Amygdala (tissue), 56 donors: Measurements from ENCODE around the gene LGI4.

ENCODE experiments used
- DNase-seq, 56 donors: peaks; one replicate each; lab custom pipeline; 2025; lab: John Stamatoyannopoulos, UW

Gene LGI4

DNA sequence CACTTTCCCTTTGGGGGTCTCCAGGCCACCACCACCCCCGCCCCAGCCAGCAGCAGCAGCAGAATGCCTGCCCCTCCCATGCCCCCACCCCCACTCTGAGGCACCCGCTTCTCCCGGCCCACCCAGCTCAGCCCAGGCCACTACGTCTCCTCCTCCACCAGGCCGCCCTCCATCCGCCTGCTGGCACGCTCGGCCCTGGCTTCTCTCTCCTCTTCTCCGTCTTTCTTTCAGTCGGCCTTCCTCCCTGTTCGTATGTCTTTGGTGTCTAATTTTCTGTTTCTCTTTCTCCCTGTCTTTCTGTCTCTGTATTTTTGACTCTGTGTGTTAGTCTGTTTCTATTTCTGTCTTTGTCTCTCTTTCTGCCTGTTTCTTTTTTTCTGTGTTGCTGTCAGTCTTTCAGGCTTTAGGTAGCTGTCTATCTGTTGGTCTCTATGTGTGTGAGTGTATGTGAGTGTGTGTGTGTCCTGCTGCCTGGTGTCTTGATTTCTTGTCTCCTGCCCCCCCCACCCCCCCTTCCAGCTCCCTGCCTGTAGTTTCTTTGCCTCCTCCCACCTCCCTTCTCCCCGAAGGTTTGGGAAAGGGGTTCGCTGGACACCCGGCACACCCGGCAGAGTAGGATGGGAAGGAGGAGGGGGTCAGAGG lies at the start of gene LGI4:
TSS of gene LGI4 (minus strand) at position 459 of the 642 bp plus-strand sequence. CDS start at position 80, 379 bp downstream.
- DNase-seq = peak in 4 of 56 donors; percentile 27 to 57 (median 45)

GRCh38 chr19:35184267-35184666 lies 49.4 kb upstream of the LGI4 start:
- no peak for DNase-seq

GRCh38 chr19:35181387-35181786 lies 46.5 kb upstream of the LGI4 start:
- DNase-seq = no peak

DNA sequence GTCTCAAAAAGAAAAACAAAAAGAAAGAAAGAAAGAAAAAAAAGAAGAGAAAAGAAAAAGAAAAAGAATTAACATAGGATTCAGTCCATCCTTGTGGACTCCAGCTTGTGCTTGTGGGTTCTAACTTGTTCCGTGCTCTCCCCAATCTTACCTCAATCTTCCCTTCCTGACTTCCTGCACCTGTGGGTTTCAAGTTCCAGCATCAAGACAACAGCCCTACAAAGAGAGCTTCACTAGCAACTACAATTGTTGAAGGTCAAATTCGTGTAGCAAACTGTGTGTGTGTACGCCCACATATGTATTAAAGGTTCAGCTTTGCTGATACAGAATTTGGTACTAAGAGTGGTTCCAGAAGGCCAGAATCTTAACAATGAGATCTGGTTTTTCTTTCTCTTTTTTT lies 45.0 kb upstream of the LGI4 start:
- DNase-seq = no peak

DNA sequence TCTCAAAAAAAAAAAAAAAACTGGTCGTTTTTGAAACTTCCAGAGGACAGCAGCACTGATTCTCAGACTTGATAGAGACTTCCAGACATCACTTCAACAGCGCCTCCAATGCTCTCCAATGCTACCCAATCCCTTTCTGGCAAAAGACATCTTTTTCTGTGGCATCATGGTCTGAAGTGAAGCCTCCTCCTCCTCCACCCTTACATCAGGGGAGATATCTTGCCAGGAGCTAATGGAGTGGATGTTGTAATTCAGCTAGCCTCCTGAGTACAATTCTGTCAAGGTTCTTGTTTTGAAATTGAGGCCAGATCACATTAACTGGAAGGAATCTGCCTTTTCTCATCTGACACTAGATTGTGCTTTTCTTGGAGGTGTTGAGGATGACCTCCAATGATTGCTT lies 43.8 kb upstream of the LGI4 start:
- no peak for DNase-seq

- no peak for DNase-seq
These were observed 42.8 kb upstream of the LGI4 start for GRCh38 chr19:35177377-35178274.

DNA sequence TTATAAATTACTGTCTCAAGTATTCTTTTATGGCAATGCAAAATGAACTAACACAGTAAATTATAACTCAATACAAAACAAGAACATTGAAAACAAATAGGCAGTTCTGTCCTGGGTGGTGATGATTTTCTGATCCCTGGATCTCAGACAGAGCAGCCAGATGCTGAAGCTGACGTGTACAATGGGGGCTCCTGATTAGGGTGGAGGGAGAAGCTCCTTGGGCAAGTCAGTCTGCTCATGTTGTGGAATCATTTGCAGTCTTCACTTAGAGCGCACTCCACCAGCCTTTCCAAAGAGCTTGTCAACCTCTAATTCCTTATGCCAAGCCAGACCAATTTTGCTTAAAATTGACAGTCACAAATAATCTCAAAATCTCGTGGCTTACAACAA lies 41.3 kb upstream of the LGI4 start:
- DNase-seq = no peak

DNA sequence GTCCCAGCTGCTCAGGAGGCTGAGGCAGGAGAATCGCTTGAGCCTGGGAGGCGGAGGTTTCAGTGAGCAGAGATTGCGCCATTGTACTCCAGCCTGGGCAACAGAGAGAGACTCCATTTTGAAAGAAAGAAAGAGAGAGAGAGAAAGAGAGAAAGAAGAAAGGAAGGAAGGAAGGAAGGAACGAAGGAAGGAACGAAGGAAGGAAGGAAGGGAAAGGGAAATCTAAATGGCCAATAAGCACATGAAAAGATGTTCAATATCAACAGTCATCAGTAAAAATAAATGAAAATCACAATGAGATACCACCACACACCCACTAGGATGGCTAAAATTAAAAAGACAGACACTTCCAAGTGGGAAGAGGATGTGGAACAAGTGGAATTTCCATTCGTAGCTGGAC lies 39.4 kb upstream of the LGI4 start:
- DNase-seq = no peak

DNA sequence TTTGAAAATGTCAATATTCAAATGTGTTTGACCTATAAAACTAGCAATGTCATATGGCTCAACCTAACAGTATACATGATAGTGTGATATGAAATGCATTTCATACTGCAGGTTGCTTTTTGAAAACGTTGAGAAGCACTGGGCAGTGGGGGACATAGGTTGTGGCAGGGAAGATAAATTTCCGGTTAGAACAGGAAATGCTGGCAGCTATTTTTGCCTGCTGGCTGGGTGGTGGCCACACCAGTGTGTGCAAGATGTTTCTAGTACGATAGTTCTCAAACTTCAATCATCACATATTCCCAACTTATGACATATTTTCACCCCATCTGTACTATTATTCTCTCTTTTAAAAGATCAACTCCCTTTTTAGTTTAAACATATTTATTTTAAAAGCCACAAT lies 36.9 kb upstream of the LGI4 start:
- no peak for DNase-seq

DNA sequence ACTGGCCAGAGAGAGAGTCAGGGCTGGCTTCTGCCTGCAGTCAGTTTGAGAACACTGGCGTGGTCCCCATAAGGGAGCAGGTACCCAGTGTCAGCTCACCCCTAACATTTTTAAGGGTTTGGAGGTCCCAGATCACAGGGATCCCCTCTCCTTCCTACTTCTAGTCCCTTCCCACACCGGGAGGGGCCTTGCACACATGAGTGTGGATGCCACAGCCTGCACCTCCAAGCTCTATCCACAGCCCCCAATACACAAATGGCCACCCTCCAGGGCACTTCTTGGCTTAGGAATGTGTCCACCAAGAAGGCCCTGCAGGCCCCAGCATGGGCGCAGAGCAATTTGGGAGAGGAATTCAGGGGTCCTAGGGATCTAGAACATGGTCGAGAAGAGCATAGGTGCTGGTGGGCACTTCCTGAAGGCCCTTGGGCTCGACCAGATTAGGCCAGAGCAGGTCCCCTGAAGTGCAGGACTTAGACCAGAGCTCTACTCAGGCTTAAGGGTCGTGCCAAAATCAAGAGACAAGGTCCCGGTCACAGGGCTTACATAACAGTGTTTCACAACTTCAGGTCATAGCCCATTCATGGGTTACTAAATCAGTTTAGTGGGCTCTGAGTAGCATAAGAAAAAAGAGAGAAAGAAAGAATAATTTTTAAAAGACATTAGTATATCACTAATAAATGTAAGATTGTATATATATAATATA lies 35.7 kb upstream of the LGI4 start:
- no peak for DNase-seq

GRCh38 chr19:35169221-35169995 lies 34.5 kb upstream of the LGI4 start:
- no peak for DNase-seq

GRCh38 chr19:35168196-35168595 lies 33.3 kb upstream of the LGI4 start:
- no peak for DNase-seq

DNA sequence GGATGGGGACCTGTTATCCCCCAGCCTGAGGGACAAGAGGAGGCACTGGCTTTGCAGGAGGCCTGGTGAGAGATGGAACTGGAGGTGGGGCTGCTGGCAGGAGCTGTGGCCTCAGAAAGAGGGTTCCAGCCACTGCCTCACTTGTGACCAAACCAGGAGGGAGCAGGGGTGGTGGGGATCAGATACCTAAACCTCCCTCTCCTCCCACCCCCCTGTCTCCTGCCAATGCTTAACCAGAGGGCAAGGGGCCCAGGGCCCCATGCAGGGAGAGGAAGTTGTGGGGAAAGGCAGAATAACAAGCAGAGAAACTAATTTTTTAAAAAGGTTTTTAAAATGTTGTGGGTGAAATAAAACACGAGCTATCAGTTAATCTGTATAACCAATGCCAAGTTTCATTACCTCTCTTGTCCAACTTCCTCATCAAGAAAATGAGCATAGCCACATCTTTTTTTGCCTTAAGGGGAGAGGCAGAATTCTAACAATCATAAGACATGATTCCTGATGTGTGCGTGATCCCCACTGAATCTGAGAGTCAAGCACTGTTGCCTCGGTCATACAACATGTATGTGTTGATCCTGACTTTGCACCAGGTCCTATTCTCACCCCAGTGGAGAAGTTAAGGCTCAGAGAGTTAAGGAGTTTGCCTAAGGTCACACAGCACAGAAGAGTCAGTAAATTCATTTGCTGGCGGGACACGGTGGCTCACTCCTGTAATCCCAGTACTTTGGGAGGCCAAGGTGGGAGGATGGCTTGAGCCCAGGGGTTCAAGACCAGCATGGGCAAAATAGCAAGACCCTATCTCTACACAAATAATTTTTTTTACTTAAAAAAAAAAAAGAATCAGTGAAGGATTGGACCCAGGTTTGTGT lies 32.6 kb upstream of the LGI4 start:
- DNase-seq = no peak

GRCh38 chr19:35166100-35167063 lies 31.5 kb upstream of the LGI4 start:
- no peak for DNase-seq

- no peak for DNase-seq
These were observed 30.6 kb upstream of the LGI4 start for GRCh38 chr19:35165200-35166058.

- DNase-seq = no peak
These were observed 29.6 kb upstream of the LGI4 start for GRCh38 chr19:35164418-35164817.
